Esophagus mucosa (tissue), 1 donor: ENCODE data around the gene HEATR5A. TPM values are rescaled to one million over a fixed set of nuclear protein-coding genes. Genes with fewer than 3 reads are reported as not detected.
"Not testable (repeated sequence)": the region's sequence is repeated elsewhere in the genome, so short reads cannot be mapped to it uniquely, and the experiment has no call there.

Experiments
- ATAC-seq: fragments of 200-7000 bp; cut with Tn5 transposase; one replicate; pipeline ENCODE4 v1.9.1; 2020
- total RNA-seq: library from RNA; stranded (reverse); gene quantifications from one replicate; pipeline ENCODE4 v1.2.4, GENCODE V29; 2023
- donor health status: DM: yes; HTN: yes; CAD: no.

Gene HEATR5A
- total RNA-seq, 1 donor from 2014 or later = 25.8 TPM

DNA sequence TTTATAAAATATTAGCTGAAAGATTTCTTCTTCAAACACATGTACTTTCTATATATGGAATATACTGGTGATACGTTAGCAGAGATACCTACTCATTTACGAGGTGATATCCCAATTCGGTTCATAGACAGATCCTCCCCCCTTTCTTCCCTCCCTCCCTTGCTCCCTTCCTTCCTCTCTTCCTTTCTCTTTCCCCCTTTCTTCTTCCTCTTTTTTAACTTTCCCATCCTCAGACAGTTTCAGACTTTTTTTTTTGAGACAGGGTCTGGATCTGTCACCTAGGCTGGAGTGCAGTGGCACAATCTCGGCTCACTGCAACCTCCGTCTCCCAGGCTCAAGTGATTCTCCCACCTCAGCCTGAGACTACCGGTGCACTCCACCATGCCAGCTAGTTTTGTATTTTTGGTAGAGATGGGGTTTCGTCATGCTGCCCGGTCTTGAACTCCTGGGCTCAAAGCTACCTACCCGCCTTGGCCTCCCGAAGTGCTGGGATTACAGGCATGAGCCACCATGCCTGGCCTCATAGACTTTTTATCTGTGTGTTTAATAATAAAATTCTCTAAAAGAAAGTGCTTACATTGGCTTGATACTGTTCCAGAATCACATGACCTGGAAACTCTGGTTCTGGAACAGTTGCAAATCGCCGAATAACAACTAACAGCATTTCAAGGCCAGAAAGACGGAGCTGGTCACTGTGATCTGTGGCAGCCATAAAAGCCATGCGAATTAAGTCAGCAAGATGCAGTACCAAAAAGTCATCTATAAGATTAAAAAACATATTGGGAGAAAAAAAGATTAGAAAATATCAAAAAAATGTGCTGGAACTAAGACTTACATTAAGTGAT is 99.2 kb downstream of the HEATR5A start:
- no peak for ATAC-seq

DNA sequence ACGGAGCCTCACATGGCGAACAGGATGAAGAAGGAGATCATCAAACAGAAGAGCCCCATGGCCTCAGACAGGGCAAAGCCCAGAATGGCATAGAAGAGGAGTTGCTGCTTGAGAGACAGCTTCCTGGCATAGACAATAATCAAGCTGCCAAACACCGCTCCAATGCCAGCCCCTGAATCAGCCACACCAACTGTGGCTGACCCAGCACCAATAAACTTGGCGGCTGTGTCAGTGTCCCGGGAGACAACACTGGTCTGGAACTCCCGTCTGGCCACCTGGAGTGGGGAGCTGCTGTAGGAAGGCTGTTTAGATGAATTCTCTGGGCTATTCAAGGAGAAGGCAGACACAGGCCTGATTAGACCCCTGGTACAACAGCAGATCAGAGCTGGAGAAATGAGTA is 100.1 kb downstream of the HEATR5A start:
- no peak for ATAC-seq

DNA sequence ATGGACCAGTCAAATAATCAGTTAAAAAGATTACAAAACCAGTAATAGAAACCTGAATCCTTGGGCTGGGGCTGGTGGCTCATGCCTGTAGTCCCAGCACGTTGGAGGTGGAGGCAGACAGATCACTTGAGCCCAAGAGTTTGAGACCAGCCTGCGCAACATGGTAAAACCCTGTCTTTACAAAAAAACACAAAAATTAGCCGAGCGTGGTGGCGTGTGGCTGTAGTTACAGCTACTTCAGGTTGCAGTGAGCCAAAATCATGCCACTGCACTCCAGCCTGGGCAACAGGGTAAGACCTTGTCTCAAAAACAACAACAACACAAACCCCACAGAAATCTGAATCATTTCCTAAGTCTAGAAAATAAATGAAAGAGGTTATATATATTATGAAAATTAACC is 100.6 kb downstream of the HEATR5A start:
- ATAC-seq = no peak

DNA sequence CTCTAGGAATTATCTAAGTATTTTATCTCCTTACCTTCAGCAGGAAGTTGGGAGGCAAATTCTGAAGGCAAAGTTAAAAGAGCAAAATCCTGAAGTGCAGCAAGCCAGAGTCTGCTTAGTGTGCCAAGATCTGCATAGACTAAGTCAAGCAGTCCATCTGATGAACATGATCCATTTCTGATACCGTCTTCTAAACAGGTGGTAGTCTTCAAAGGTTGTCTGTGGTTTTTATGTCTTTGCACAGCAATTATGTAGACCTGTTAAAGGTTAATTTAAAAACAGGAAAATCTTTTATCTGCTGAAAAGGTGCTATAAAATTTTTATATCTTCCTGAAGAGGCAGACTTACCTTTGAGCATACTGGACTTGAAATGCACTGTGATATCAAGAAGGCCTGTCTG is 107.4 kb downstream of the HEATR5A start:
- no peak for ATAC-seq

DNA sequence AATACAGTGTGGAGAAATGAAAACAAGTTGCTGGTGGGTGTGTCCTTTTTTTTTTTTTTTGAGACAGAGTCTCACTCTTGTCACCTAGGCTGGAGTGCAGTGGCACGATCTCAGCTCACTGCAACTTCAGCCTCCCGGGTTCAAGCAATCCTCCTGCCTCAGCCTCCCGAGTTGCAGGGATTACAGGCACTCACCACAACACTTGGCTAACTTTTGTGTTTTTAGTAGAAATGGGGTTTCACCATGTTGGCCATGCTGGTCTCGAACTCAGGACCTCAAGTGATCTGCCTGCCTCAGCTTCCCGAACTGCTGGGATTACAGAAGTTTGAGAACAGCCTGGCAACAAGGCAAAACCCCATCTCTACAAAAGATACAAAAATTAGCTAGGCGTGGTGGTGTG is 108.0 kb downstream of the HEATR5A start:
- ATAC-seq = not testable (repeated sequence)

DNA sequence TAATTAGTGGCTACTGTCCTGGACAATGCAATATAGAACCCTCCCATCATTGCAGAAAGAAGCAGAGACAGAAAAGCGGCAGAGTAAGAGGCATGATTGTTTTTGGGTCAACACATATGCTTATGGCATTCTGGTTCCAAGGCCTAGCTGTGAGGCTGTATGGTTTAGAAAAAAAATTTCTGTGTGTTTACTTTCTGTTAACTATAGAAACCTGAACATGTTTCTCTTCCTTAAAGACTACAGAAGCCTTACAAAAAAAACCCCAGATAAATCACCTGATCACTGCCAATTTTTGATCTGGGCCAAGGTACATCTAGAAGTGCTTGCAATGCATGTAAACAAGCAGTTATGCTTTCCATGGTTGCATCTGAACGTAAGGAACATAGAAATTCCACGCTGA is 112.7 kb downstream of the HEATR5A start:
- no peak for ATAC-seq

DNA sequence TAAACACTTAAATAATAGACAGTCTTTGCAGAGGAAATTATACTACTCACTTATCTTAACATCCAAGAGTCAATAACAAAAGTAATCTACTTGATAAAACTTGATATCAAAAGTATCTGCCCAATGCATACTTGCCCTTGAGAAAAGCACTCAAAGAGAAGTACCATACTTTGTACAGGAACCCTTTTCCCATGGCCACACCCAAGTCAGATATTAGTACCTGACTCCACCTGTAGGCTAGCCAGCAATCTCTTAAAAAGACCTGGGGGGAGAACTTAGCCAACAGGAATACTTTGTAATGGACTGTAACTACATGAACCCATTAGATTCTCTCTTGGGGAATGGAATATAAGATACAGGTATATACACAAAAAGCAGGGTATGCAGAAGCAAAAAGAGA is 113.2 kb downstream of the HEATR5A start:
- no peak for ATAC-seq

DNA sequence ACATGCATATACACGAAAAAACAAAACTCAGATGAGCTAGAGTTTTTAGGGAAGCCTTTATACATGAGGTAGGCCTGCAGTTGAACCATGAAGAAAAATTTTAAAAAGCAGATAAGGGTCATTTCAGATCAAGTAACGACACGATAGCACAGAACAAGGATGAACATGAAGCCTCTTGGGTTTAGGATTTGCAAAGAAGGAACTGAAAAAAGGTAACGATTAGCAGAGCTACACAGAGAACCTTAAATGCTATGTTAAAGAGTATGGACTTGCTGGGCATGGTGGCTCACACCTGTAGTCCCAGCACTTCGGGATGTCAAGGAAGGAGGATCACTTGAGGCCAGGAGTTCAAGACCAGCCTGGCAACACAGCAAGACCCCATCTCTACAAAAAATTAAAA is 116.7 kb downstream of the HEATR5A start:
- no peak for ATAC-seq

DNA sequence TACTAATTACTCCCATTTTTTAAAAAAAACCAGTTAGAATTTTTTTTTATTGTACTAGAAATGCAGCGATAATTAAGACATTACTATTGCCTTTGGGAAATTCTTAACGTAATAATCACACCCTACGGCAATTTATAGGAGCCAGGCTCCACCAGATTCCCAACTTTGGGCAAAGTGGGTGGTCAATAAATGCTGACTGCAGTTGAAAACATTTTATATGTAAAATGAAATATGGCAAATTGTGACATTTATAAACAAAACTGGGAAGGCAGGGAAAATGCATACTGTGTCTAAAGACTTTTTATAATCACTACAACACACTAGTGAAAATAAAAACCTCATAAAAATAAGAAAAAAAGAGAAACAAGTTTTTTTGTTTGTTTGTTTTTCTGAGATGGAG is 119.5 kb downstream of the HEATR5A start:
- ATAC-seq = no peak

DNA sequence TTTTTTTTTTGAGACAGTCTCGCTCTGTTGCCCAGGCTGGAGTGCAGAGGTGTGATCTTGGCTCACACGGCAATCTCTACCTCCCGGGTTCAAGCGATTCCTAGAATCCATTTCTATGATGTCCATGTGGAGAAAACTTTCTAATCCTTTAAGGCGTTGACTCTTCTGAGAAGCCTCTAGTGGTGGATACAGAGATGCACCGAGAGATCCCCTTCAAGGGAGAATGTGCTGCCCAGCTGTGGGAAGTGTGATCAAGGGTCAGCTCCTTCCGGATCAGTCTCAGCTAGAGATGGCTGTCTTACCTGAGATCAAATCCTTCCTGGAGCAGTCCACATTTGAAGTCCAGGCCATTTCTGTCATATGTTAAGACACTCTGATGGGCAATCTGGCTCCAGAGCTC is 120.1 kb downstream of the HEATR5A start:
- ATAC-seq = no peak

DNA sequence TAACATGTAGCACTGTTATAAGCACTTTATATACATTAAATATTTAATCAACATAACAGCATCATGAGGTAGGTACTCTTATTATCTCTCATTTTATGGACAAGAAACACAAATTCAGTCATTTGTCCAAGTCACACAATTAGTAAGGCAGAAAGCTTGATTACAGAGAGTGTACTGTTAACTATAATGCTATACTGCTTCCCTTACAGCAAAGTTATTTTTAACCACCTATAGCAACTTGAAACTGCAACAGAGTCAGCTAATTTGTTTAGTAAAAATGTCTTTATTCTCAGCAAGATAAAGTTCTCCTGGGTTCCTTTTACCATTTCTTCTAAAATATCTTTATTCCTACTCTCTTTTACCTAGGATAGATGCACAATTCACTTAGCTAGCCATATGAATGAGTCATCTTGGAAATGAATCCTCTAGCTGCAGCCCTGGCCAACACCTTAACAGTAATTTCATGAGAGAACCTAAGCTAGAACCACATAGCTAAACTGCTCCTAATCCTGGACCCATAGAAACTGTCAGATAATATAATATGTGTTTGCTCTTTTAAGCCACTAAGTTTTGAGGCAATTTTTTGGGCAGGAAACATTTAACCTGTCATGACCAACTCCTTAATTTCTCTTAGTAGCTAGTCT is 122.5 kb downstream of the HEATR5A start:
- peak; percentile 51 for ATAC-seq

DNA sequence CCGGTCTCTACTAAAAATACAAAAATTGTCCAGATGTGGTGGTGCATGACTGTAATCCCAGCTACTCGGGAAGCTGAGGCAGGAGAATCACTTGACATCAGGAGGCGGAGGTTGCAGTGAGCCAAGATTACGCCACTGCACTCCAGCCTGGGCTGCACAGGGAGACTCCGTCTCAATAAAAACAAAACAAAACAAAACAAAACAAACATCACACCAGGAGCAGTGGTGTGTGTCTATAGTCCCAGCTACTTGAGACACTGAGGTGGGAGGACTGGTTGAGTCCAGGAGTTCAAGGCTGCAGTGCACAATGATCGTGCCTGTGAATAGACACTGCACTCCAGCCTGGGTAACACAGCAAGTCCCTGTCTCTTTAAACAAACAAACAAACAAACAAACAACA is 123.2 kb downstream of the HEATR5A start:
- no peak for ATAC-seq

DNA sequence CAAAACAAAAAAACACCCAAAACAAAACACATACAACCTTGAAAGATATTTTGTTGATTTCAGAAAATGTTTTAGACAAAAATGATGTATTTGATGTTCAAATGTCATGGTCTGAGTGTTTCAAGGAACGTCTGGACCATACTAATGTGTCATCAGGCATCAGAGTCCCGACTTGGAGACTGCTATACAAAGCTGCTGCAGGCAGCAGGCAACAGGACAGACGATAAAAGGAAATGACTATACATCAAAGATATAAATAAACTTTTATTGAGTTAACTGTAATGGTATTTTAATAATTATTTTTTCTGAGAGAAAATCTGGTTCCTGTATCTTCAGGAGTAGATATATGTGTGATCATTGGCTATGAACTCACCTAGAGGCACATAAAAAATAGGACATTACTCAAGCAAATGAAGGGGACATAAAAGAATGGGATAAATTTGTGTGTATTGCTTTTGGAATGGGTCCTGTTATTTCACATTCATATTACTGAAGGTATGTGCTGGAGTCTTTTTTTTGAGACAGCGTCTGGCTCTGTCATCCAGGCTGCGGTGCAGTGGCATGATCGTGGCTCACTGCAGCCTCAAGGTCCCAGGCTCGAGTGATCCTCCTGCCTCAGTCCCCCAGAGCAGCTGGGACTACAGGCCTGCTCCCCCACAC is 125.5 kb downstream of the HEATR5A start:
- ATAC-seq = no peak

DNA sequence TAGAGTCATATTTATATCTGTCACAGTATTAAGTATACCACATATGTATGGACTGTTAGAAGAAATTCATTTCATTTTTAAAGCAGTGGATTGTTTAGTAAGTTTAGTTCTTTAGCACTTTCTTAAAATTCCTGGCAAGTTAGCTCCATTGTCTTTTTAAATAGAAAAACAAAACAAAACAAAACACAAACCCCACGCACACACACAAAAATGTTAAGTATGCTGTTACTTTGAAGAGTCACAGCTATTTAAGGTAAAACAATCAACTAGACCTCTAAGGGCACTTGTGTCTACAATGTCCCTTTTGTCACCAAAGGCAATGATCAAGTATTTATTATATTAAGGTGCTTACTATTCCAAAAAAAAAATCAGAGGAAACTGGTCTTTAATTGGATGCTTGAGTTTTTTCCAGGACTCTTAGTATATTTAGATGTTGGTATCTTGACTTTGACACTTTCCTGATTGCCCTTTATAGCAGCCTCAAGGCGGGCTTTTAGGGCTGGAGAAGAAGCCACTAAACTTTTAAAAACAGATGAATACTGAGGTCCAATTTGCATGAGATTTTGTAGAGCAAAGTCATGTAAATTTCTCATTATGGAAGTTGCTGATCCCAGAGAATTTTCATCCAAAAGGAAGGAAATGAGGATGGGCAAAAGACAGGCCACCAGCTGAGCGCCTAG is 127.3 kb downstream of the HEATR5A start:
- ATAC-seq = no peak

DNA sequence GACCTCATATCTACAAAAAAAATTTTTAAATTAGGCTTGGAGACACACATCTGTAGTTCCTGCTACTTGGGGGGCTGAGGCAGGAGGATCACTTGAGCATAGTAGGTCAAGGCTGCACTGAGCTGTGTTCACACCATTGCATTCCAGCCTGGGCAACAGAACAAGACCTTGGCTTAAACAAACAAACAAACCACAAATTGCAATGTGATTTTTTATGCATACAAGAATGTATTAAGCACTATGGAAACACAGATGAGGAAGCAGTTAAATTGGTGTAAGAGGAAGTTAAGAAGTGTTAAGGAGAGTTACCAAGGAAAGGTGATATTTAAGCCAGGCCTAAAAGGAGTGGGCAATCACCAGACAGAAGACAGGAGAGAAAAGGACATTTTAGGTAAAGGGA is 129.1 kb downstream of the HEATR5A start:
- no peak for ATAC-seq

DNA sequence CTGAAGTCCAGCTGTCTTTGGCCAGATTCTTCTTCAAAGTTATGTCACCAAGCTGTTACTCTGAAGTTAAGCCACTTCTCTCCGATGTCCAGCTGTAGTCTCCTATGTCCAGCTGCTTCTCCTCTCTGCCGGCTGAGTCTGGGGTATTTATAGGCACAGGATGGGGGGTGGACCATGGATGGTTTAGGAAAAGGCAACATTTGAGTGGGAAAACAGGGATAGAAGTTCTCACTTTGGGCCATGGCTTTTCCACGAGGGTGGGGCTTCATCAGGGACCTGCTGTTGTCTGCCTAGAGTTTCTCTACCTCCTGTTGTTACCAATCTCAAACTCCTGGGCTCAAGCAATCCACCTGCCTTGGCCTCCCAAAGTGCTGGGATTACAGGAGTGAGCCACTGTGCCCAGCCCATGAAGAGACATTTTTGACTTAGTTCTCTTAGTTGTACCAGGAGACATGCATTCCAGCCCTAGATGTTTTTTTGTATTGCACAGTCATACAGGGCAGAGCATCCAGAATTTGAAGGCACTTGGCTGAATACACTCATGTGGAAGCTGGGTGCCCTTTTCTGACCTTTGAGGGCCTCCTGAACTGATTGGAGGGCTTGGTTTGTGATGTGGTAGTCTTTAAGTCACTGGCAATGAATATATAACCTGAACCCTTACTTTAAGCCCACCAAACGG is 132.9 kb downstream of the HEATR5A start:
- no peak for ATAC-seq

DNA sequence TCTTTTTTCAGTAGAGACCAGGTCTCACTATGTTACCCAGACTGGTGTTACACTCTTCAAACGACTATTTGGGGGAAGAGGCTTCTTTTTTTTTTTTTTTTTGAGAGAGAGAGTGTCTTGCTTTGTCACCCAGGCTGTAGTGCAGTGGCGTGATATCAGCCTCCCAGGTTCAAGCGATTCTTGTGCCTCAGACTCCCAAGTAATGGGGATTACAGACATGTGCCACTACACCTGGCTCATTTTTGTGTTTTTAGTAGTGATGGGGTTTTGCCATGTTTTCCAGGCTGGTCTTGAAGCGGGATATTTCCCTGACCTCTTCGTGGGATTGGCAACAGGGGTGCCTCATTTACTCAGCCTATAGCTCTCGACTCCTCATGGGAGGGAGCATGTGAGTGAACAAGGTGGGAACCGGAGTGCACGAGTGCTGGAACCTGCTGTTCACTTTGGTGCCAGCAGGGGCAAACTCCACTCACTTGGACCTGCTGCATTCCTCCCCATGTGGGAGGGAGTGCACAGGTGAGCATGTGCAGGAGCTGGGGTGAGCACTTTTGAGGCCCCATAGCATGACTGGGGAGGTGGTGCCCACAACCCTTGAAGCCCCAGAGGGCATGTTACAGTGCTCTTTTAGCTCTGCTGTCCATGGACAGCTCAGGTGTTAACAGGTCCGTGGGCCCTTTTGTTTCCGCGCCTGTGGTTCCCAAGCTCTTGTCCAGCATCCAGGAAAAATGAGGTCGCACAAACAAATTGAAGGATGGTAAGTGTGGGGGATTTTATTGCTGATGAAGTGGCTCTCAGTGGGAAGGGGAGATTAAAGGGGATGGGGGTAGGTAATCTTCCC is 133.7 kb downstream of the HEATR5A start:
- ATAC-seq = peak; percentile 55

DNA sequence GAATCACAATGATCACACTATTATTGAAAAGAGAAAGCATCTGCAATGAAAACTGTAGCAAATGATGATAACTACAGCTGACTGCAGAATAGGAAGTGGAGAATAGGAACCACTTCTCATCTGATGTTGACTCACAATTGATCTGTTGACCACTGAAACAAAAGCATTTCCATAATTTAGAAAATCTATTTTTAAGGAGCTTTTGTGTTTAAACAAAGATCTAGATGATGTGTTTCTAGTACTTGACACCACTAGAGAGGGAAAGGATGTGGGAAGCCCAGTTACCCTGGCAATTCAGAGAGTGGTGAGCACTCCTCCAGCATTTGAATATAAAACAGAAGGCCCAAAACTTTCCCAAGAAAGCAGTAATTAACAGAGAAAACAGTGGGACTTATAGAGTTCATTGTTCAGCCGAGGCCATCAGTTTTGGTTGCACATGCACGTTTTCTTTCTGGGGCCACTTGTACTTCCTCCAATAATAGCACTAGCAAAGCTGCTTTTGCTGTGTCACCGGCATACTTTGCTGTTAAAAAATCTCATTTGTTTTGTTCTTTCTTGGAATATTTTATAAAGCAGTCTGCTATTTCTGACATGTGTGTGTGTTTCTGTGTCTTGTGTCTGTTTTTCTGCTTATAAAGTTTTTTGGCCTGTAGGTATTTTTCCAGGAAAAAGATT is 136.6 kb downstream of the HEATR5A start:
- ATAC-seq = no peak

DNA sequence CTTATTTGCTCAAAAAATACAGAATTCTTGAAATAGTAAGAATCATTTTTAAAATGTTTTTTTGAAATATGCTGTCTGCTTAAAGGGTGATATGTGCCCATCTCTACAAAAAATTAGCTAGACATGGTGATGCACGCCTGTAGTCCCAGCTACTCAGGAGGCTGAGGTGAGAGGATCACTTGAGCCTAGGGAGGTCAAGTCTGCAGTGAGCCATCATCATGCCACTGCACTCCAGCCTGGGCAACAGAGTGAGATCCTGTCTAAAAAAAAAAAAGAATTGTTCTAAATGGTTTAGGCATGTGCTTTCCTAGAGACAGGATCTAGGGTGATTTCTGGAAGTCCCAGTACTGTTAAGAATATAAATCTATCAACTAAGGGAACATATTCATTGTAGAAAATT is 137.2 kb downstream of the HEATR5A start:
- ATAC-seq = no peak

DNA sequence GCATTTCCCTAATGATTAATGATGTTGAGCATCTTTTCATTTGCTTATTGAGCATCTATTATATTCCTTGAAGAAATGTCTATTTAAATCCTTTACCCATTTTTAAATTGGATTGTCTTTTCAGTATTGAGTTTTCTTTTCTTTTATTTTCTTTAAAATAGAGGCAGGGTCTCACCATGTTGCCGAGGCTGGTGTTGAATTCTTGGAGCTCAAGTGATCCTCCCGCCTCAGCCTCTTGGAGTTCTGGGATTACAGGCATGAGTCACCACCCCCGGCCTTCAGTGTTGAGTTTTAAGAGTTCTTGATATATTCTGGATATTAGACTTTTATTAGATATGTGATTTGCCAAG is 139.5 kb downstream of the HEATR5A start:
- ATAC-seq = no peak
